Neural cell (in vitro differentiated cells): ENCODE results near the gene ST3GAL5. TPM values are rescaled to one million over a fixed set of nuclear protein-coding genes. Genes with fewer than 3 reads are reported as not detected.

ENCODE experiments used
- H2AFZ ChIP-seq: fragments of 200-600, 300-800 bp; sonication (generic), shearing (Covaris generic); 2 replicates; pipeline ENCODE4 v1.6.0; 2014; ENCODE audit warnings: low read depth, mild to moderate bottlenecking, antibody characterized with exemption, low read length, moderate library complexity
- H3F3A ChIP-seq: fragments of 200-600 bp; shearing (Covaris generic); 2 replicates; pipeline ENCODE4 v1.6.1; 2016; ENCODE audit warnings: mild to moderate bottlenecking, moderate library complexity, mixed read lengths, antibody characterized with exemption, low read length; ENCODE audit not compliant: insufficient read depth, poor library complexity, severe bottlenecking
- H3K27ac ChIP-seq: fragments of 200-600, 300-800 bp; sonication (generic), shearing (Covaris generic); 2 replicates; pipeline ENCODE4 v1.5.1; 2014; ENCODE audit warnings: mild to moderate bottlenecking, low read length, moderate library complexity
- H3K27me3 ChIP-seq: fragments of 300-800, 200-600 bp; sonication (generic), shearing (Covaris generic); 2 replicates; pipeline ENCODE4 v1.6.0; 2014; ENCODE audit warnings: mild to moderate bottlenecking, low read depth, low read length, moderate library complexity; ENCODE audit not compliant: insufficient read depth
- H3K36me3 ChIP-seq: fragments of 300-800, 200-600 bp; sonication (generic), shearing (Covaris generic); 2 replicates; pipeline ENCODE4 v1.5.1; 2014; ENCODE audit warnings: mild to moderate bottlenecking, antibody characterized with exemption, low read length, moderate library complexity; ENCODE audit not compliant: insufficient read depth
- H3K4me2 ChIP-seq: fragments of 300-800, 200-600 bp; sonication (generic), shearing (Covaris generic); 2 replicates; pipeline ENCODE4 v1.6.0; 2014; ENCODE audit warnings: mild to moderate bottlenecking, low read length
- H3K4me3 ChIP-seq: fragments of 300-800, 200-600 bp; sonication (generic), shearing (Covaris generic); 2 replicates; pipeline ENCODE4 v1.5.1; 2014; ENCODE audit warnings: mild to moderate bottlenecking, low read length, moderate library complexity
- H3K79me2 ChIP-seq: fragments of 200-600 bp; shearing (Covaris generic); replicated peaks from 2 replicates; pipeline ENCODE4 v1.6.0; 2014; ENCODE audit warnings: mild to moderate bottlenecking, low read length, moderate library complexity; ENCODE audit not compliant: insufficient read depth
- H3K9ac ChIP-seq: fragments of 300-800, 200-600 bp; sonication (generic), shearing (Covaris generic); 2 replicates; pipeline ENCODE4 v1.6.1; 2016; ENCODE audit warnings: mild to moderate bottlenecking, low read length, mixed read lengths
- H3K9me2 ChIP-seq: fragments of 200-600 bp; shearing (Covaris generic); 2 replicates; pipeline ENCODE4 v1.6.1; 2016; ENCODE audit warnings: mild to moderate bottlenecking, low read length, mixed read lengths; ENCODE audit not compliant: insufficient read depth
- H3K9me3 ChIP-seq: fragments of 200-600, 300-800 bp; sonication (generic), shearing (Covaris generic); 2 replicates; pipeline ENCODE4 v1.6.1; 2016; ENCODE audit warnings: mild to moderate bottlenecking, mixed run types, low read length, moderate library complexity, mixed read lengths
- H4K20me1 ChIP-seq: fragments of 200-600 bp; shearing (Covaris generic); 2 replicates; pipeline ENCODE4 v1.6.1; 2016; ENCODE audit warnings: mild to moderate bottlenecking, mixed run types; ENCODE audit not compliant: insufficient read depth
- CTCF ChIP-seq: fragments of 450-650 bp; IDR thresholded peaks from 2 replicates; pipeline ENCODE4 v1.5.1; 2014; ENCODE audit warnings: antibody characterized with exemption, mild to moderate bottlenecking, moderate library complexity; ENCODE audit not compliant: poor library complexity, severe bottlenecking
- EP300 ChIP-seq: fragments of 450-650 bp; conservative IDR thresholded peaks from 2 replicates; pipeline ENCODE4 v1.6.1; 2014; ENCODE audit warnings: antibody characterized with exemption, mild to moderate bottlenecking, moderate library complexity; ENCODE audit not compliant: poor library complexity, severe bottlenecking
- EZH2 ChIP-seq: fragments of 200-600, 300-800 bp; shearing (Covaris generic), sonication (generic); IDR thresholded peaks from 2 replicates; pipeline ENCODE4 v1.6.1; 2014; ENCODE audit warnings: antibody characterized with exemption, low read length, borderline replicate concordance, mild to moderate bottlenecking; ENCODE audit not compliant: insufficient read depth, poor library complexity, severe bottlenecking
- MXI1 ChIP-seq: fragments of 450-650 bp; conservative IDR thresholded peaks from 2 replicates; pipeline ENCODE4 v1.6.1; 2014; ENCODE audit warnings: antibody characterized with exemption, mild to moderate bottlenecking; ENCODE audit not compliant: poor library complexity, severe bottlenecking
- POLR2AphosphoS5 ChIP-seq: IDR thresholded peaks from 2 replicates; pipeline ENCODE4 v1.6.1; 2012
- RAD21 ChIP-seq: fragments of 450-650 bp; conservative IDR thresholded peaks from 2 replicates; pipeline ENCODE4 v1.6.1; 2014; ENCODE audit warnings: antibody characterized with exemption, mild to moderate bottlenecking, moderate library complexity
- REST ChIP-seq: IDR thresholded peaks from 2 replicates; pipeline ENCODE4 v1.6.1; 2012; ENCODE audit warnings: borderline replicate concordance
- TAF1 ChIP-seq: IDR thresholded peaks from 2 replicates; pipeline ENCODE4 v1.6.1; 2012; ENCODE audit warnings: low read depth
- polyA plus RNA-seq: library from polyadenylated mRNA; depleted of rRNA; stranded (reverse); fragments of >200 nt; gene quantifications from 2 replicates; pipeline ENCODE4 v1.2.3, GENCODE V29; 2014

ST3GAL5 gene
- polyA plus RNA-seq, 1 donor from 2014 or later = 55.6 TPM

GRCh38 chr2:85888020-85888683 lies 638 bp downstream of the ST3GAL5 start:
- Histone ChIP-seq H3K9me3 (no peaks in the 10 kb centered on the region), H3K4me2 (peak overlapping the region; percentile 76), H3K27me3 (no peaks in the 10 kb centered on the region), H3K9me2 (no peaks in the 10 kb centered on the region), H4K20me1 (no peaks in the 10 kb centered on the region), H3K36me3 (no peaks in the 10 kb centered on the region), H3K4me3 (peak overlapping the region; percentile 93), H2AFZ (peak overlapping the region; percentile 36), H3K79me2 (peaks cover 6% of the 10 kb centered on the region), H3K27ac (peak overlapping the region; percentile 67), H3F3A (no peaks in the 10 kb centered on the region), H3K9ac (peak overlapping the region; percentile 71)
- no peak for TF ChIP-seq RAD21
- TF ChIP-seq TAF1 = no peak
- TF ChIP-seq MXI1 = peak; percentile 61

GRCh38 chr2:85887566-85888019 lies 1.2 kb downstream of the ST3GAL5 start:
- Histone ChIP-seq H3K27ac (peak overlapping the region; percentile 67), H3K79me2 (peaks cover 6% of the 10 kb centered on the region), H3K36me3 (no peaks in the 10 kb centered on the region), H3K4me2 (peak overlapping the region; percentile 76), H2AFZ (peak overlapping the region; percentile 36), H3K27me3 (no peaks in the 10 kb centered on the region), H3F3A (no peaks in the 10 kb centered on the region), H3K9me2 (no peaks in the 10 kb centered on the region), H3K4me3 (peak overlapping the region; percentile 93), H4K20me1 (no peaks in the 10 kb centered on the region), H3K9ac (peak overlapping the region; percentile 71), H3K9me3 (no peaks in the 10 kb centered on the region)
- TF ChIP-seq TAF1 = no peak
- TF ChIP-seq POLR2AphosphoS5 = no peak
- TF ChIP-seq CTCF = peak; percentile 20
- no peak for TF ChIP-seq EZH2
- TF ChIP-seq EP300 = peak; percentile 15
- peak; percentile 37 for TF ChIP-seq MXI1
- peak; percentile 50 for TF ChIP-seq REST
